HL-60 (cell line): ENCODE measurements around the gene TRIM6.

Experiments
- CTCF ChIP-seq: IDR thresholded peaks from one replicate; pipeline ENCODE4 v1.5.1; 2011; ENCODE audit warnings: low read length, control low read depth, inconsistent platforms; ENCODE audit not compliant: insufficient read depth
- TF ChIP-seq, protein P1 (sequence below): IDR thresholded peaks from 2 replicates; pipeline ENCODE4 v1.6.1; 2012; ENCODE audit warnings: low read depth; ENCODE audit not compliant: insufficient replicate concordance

- no peak for TF ChIP-seq CTCF
- TF ChIP-seq, protein P1, sequence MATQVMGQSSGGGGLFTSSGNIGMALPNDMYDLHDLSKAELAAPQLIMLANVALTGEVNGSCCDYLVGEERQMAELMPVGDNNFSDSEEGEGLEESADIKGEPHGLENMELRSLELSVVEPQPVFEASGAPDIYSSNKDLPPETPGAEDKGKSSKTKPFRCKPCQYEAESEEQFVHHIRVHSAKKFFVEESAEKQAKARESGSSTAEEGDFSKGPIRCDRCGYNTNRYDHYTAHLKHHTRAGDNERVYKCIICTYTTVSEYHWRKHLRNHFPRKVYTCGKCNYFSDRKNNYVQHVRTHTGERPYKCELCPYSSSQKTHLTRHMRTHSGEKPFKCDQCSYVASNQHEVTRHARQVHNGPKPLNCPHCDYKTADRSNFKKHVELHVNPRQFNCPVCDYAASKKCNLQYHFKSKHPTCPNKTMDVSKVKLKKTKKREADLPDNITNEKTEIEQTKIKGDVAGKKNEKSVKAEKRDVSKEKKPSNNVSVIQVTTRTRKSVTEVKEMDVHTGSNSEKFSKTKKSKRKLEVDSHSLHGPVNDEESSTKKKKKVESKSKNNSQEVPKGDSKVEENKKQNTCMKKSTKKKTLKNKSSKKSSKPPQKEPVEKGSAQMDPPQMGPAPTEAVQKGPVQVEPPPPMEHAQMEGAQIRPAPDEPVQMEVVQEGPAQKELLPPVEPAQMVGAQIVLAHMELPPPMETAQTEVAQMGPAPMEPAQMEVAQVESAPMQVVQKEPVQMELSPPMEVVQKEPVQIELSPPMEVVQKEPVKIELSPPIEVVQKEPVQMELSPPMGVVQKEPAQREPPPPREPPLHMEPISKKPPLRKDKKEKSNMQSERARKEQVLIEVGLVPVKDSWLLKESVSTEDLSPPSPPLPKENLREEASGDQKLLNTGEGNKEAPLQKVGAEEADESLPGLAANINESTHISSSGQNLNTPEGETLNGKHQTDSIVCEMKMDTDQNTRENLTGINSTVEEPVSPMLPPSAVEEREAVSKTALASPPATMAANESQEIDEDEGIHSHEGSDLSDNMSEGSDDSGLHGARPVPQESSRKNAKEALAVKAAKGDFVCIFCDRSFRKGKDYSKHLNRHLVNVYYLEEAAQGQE, result no peak
Observed at GRCh38 chr11:5608808-5609207, 12.4 kb downstream of the TRIM6 start.
